H1 (cell line): ENCODE results near the gene NOB1. TPM values are rescaled to one million over a fixed set of nuclear protein-coding genes. Genes with fewer than 3 reads are reported as not detected.

Source experiments
- CTCF ChIA-PET: fragments of 300-600 bp; sonication (Branson Sonifier 250); formaldehyde crosslinking; loops from one replicate; lab custom pipeline; 2021; ENCODE audit not compliant: partially characterized antibody; lab: Charles Lee
- POLR2A ChIA-PET: fragments of 300-600 bp; sonication (Branson Sonifier 250); formaldehyde crosslinking; loops from one replicate; lab custom pipeline; 2021; ENCODE audit warnings: inconsistent platforms; ENCODE audit not compliant: partially characterized antibody; lab: Charles Lee
- DNase-seq, 2 experiments: peaks; one replicate each; pipeline versions ENCODE4 v3.0.0 to v3.0.0-alpha.2; 2010 to 2022; ENCODE audit warnings: low spot score in 2 of 2, low read depth in 1 of 2, mixed read lengths in 1 of 2
- FAIRE-seq: peaks from 2 replicates; lab custom pipeline; 2011; peaks lifted over from hg19 to GRCh38; lab: Jason Lieb, UNC
- H2AFZ ChIP-seq: 2 replicates; pipeline ENCODE4 v1.8.1; 2012; ENCODE audit warnings: low read length, inconsistent platforms
- H2AK5ac ChIP-seq: 2 replicates; pipeline ENCODE4 v1.6.1; 2013; ENCODE audit warnings: low read depth, low read length
- H2BK120ac ChIP-seq: replicated peaks from 2 replicates; pipeline ENCODE3; 2013; ENCODE audit warnings: low read depth, low read length, inconsistent platforms
- H2BK12ac ChIP-seq: 2 replicates; pipeline ENCODE4 v1.6.1; 2013; ENCODE audit warnings: low read depth, low read length
- H2BK15ac ChIP-seq: 2 replicates; pipeline ENCODE4 v1.6.1; 2013; ENCODE audit warnings: low read length
- H2BK20ac ChIP-seq: 2 replicates; pipeline ENCODE4 v1.6.1; 2013; ENCODE audit warnings: low read length
- H2BK5ac ChIP-seq: 2 replicates; pipeline ENCODE4 v1.6.1; 2013; ENCODE audit warnings: low read depth, low read length
- H3K14ac ChIP-seq: 2 replicates; pipeline ENCODE4 v1.6.1; 2013; ENCODE audit warnings: inconsistent platforms; ENCODE audit not compliant: insufficient read length
- H3K18ac ChIP-seq: 2 replicates; pipeline ENCODE4 v1.6.1; 2013; ENCODE audit warnings: low read length; ENCODE audit errors: extremely low read depth
- H3K23ac ChIP-seq: 2 replicates; pipeline ENCODE4 v1.6.1; 2013; ENCODE audit warnings: inconsistent platforms; ENCODE audit not compliant: insufficient read length
- H3K23me2 ChIP-seq: 2 replicates; pipeline ENCODE4 v1.6.1; 2013; ENCODE audit warnings: low read depth, low read length
- H3K27ac ChIP-seq: 2 replicates; pipeline ENCODE4 v1.6.1; 2011; ENCODE audit warnings: low read depth, low read length, inconsistent platforms
- H3K27me3 ChIP-seq, 4 experiments: replicated peaks in 1 of 4; 1 replicate in 1 of 4; 2 replicates in 3 of 4; pipeline versions ENCODE4 v1.6.1 to v1.8.1; 2011 to 2013; ENCODE audit warnings: low read length in 3 of 4, mild to moderate bottlenecking in 3 of 4, inconsistent platforms in 2 of 4, mixed read lengths in 2 of 4, moderate library complexity in 1 of 4; ENCODE audit not compliant: control insufficient read depth in 3 of 4, insufficient read depth in 3 of 4; ENCODE audit errors: extremely low read depth in 1 of 4
- H3K36me3 ChIP-seq, 4 experiments: 2 replicates each; pipeline versions ENCODE4 v1.6.1 to v1.8.1; 2011 to 2013; ENCODE audit warnings: mild to moderate bottlenecking in 4 of 4, low read length in 3 of 4, moderate library complexity in 2 of 4, control low read depth in 1 of 4, inconsistent platforms in 1 of 4; ENCODE audit not compliant: insufficient read depth in 4 of 4, control insufficient read depth in 2 of 4
- H3K4ac ChIP-seq: replicated peaks from 2 replicates; pipeline ENCODE3; 2013; ENCODE audit warnings: low read length, low read depth, mixed read lengths, inconsistent platforms; ENCODE audit not compliant: insufficient read length
- H3K4me1 ChIP-seq, 4 experiments: replicated peaks in 1 of 4; 1 replicate in 1 of 4; 2 replicates in 3 of 4; pipeline versions ENCODE4 v1.6.1 to v1.8.1; 2011 to 2013; ENCODE audit warnings: low read length in 3 of 4, inconsistent platforms in 2 of 4, mixed read lengths in 1 of 4; ENCODE audit not compliant: insufficient read depth in 4 of 4, control insufficient read depth in 3 of 4
- H3K4me2 ChIP-seq, 2 experiments: 2 replicates each; pipeline versions ENCODE4 v1.6.1 to v1.8.1; 2011 to 2013; ENCODE audit warnings: low read depth in 2 of 2, low read length in 2 of 2, control low read depth in 1 of 2, inconsistent platforms in 1 of 2, mild to moderate bottlenecking in 1 of 2; ENCODE audit not compliant: insufficient read depth in 1 of 2
- H3K4me3 ChIP-seq, 4 experiments: fragments of 200-600, 300-600 bp in 1 of 4; sonication (generic), shearing (Covaris generic), sonication (Bioruptor Twin) in 1 of 4; 2 replicates each; pipeline versions ENCODE4 v1.5.1 to v1.8.1; 2011 to 2016; ENCODE audit warnings: low read length in 4 of 4, low read depth in 3 of 4, control low read depth in 2 of 4, inconsistent platforms in 2 of 4, mild to moderate bottlenecking in 2 of 4, mixed read lengths in 1 of 4, moderate library complexity in 1 of 4; ENCODE audit not compliant: insufficient read depth in 2 of 4; ENCODE audit errors: extremely low read depth in 1 of 4
- H3K56ac ChIP-seq: replicated peaks from 2 replicates; pipeline ENCODE3; 2013; ENCODE audit warnings: low read depth, mild to moderate bottlenecking, mixed read lengths, low read length, inconsistent platforms; ENCODE audit not compliant: insufficient read length
- H3K79me1 ChIP-seq: 2 replicates; pipeline ENCODE4 v1.6.1; 2013; ENCODE audit warnings: low read depth, low read length, control low read depth
- H3K79me2 ChIP-seq, 2 experiments: 2 replicates each; pipeline versions ENCODE4 v1.6.1 to v1.8.1; 2012 to 2013; ENCODE audit warnings: low read length in 2 of 2, mild to moderate bottlenecking in 2 of 2, inconsistent platforms in 1 of 2; ENCODE audit not compliant: insufficient read depth in 2 of 2, control insufficient read depth in 1 of 2
- H3K9ac ChIP-seq, 4 experiments: replicated peaks in 1 of 4; 1 replicate in 1 of 4; 2 replicates in 3 of 4; pipeline versions ENCODE4 v1.6.1 to v1.8.1; 2011 to 2013; ENCODE audit warnings: low read depth in 3 of 4, low read length in 3 of 4, control low read depth in 2 of 4, mild to moderate bottlenecking in 2 of 4, moderate library complexity in 2 of 4, inconsistent platforms in 1 of 4; ENCODE audit errors: extremely low read depth in 1 of 4
- H3K9me3 ChIP-seq, 2 experiments: 2 replicates each; pipeline versions ENCODE4 v1.6.1 to v1.8.1; 2012 to 2013; ENCODE audit warnings: mild to moderate bottlenecking in 2 of 2, moderate library complexity in 2 of 2, control low read depth in 1 of 2, inconsistent platforms in 1 of 2, low read depth in 1 of 2, low read length in 1 of 2, mixed read lengths in 1 of 2; ENCODE audit not compliant: insufficient read depth in 2 of 2
- H4K20me1 ChIP-seq, 2 experiments: replicated peaks in 1 of 2; 2 replicates each; pipeline versions ENCODE3 to v1.8.1; 2011 to 2013; ENCODE audit warnings: inconsistent platforms in 2 of 2, low read length in 2 of 2, mild to moderate bottlenecking in 1 of 2; ENCODE audit not compliant: insufficient read depth in 2 of 2, control insufficient read depth in 1 of 2
- H4K5ac ChIP-seq: 2 replicates; pipeline ENCODE4 v1.6.1; 2013; ENCODE audit warnings: low read length, low read depth, mixed read lengths, inconsistent platforms; ENCODE audit not compliant: insufficient read length
- H4K8ac ChIP-seq: 2 replicates; pipeline ENCODE4 v1.8.0; 2013; ENCODE audit warnings: mild to moderate bottlenecking, moderate library complexity, low read length, inconsistent platforms; ENCODE audit not compliant: insufficient read depth; ENCODE audit errors: extremely low read depth
- H4K91ac ChIP-seq: replicated peaks from 2 replicates; pipeline ENCODE3; 2013; ENCODE audit warnings: low read length, mixed read lengths, inconsistent platforms; ENCODE audit not compliant: insufficient read length
- CHD1 ChIP-seq: IDR thresholded peaks from 2 replicates; pipeline ENCODE4 v1.6.1; 2012; ENCODE audit warnings: low read depth, low read length, improper control_type of control experiment
- NRF1 ChIP-seq: IDR thresholded peaks from 2 replicates; pipeline ENCODE4 v1.6.1; 2011; ENCODE audit warnings: mild to moderate bottlenecking, low read depth, low read length, improper control_type of control experiment
- TCF12 ChIP-seq: IDR thresholded peaks from 2 replicates; pipeline ENCODE4 v1.6.1; 2011; ENCODE audit warnings: low read depth, mild to moderate bottlenecking, low read length
- WGBS, 2 experiments: shearing (Covaris generic) in 1 of 2; methylation state at CpG; one replicate each; pipeline versions ENCODE4 v1.1.6 to v1.1.7; 2013 to 2015; ENCODE audit warnings: low lambda C conversion rate in 2 of 2, mixed read lengths in 2 of 2, inconsistent platforms in 1 of 2, low coverage in 1 of 2, missing lambda C conversion rate in 1 of 2; ENCODE audit not compliant: insufficient replicate concordance in 2 of 2, insufficient coverage in 1 of 2, insufficient read length in 1 of 2; ENCODE audit errors: extremely low coverage in 1 of 2, missing lambda C conversion rate in 1 of 2; 5-methylcytosine and 5-hydroxymethylcytosine counted together
- polyA plus RNA-seq, 7 experiments: library from polyadenylated mRNA; depleted of rRNA in 3 of 7; stranded (reverse) in 5 of 7; unstranded in 2 of 7; fragments of >200 nt in 5 of 7; fragments of 200-250 nt in 2 of 7; gene quantifications; 1 replicate in 5 of 7; 2 replicates in 1 of 7; 4 replicates in 1 of 7; pipeline versions ENCODE4 v1.2.1 to v1.2.3, GENCODE V29; 2011 to 2013; ENCODE audit warnings: missing spikeins in 2 of 7, mixed read lengths in 2 of 7
- total RNA-seq: library from RNA; stranded (reverse); fragmentation: NEBNext Ultra II Directional; extraction: Animal tissue kit (Norgen Biotek cat#: 25700); gene quantifications from 2 replicates; pipeline ENCODE4 v1.2.1, GENCODE V29; 2021
- TF ChIP-seq, protein P1 (sequence below): IDR thresholded peaks from 2 replicates; pipeline ENCODE4 v1.6.1; 2012; ENCODE audit warnings: low read length, inconsistent platforms

The NOB1 gene
- total and polyA plus RNA-seq, 2 of the 8 experiments (the other 6 are each of a cell fraction or from before 2014, with no cell fraction given) = 88.2 to 108 TPM

DNA sequence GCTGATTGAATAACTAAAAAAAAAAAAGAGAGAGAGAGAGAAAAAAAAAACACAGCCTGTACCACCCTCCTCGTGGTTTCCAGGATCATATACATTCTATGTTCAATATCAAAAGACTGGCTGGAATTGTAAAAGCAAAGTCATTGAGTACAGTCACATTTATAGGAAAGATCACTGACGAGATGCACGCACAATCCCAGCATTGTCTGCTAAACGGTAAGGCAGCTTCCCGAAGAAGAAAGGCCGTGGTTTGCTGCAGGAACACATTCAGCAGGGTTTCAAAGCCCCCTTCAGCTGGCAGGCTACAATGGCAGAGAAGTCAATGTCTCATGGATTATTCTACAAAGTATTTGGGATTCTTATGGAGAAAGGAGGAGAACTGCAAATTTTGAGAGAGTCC lies 37.7 kb downstream of the NOB1 start:
- no peaks in the 10 kb centered on the region for H4K20me1 ChIP-seq
- H3K4me2 ChIP-seq = no peak overlapping the region
- H3K18ac ChIP-seq = no peak overlapping the region
- H3K56ac ChIP-seq = no peak overlapping the region
- peak in 1 of 2 experiments; percentile 23 for DNase-seq
- no peak overlapping the region for H4K5ac ChIP-seq
- no peak overlapping the region for H3K14ac ChIP-seq
- H3K79me2 ChIP-seq = no peaks in the 10 kb centered on the region
- H2BK5ac ChIP-seq = no peak overlapping the region
- H3K9me3 ChIP-seq = no peaks in the 10 kb centered on the region
- no peak overlapping the region for H2AK5ac ChIP-seq
- no peak overlapping the region for H2BK20ac ChIP-seq
- no peak overlapping the region for H2BK12ac ChIP-seq
- POLR2A ChIA-PET = no interaction called here
- no peak for FAIRE-seq
- H3K23ac ChIP-seq = no peak overlapping the region
- no peak overlapping the region for H2BK120ac ChIP-seq
- no peaks in the 10 kb centered on the region for H3K23me2 ChIP-seq
- CTCF ChIA-PET = interaction anchor here (1.5 to 13.1 kb wide), 2 partner anchors 8 to 38 kb away, joined by 4 to 88 read pairs; partner anchors contain the start of gene NOB1
- H4K91ac ChIP-seq = no peak overlapping the region
- H2BK15ac ChIP-seq = no peak overlapping the region
- H3K27me3 ChIP-seq = no peaks in the 10 kb centered on the region
- WGBS, 2 experiments = 97% methylated on average over 6 of the region's 6 CpGs; no CpG with 5 or more reads in 1 of the 2 experiments
- no peak overlapping the region for H2AFZ ChIP-seq
- H3K4me3 ChIP-seq = no peak overlapping the region
- H3K27ac ChIP-seq = no peak overlapping the region
- no peaks in the 10 kb centered on the region for H3K79me1 ChIP-seq
- no peak overlapping the region for H3K4ac ChIP-seq
- H4K8ac ChIP-seq = no peak overlapping the region
- 0 out of 7 replicates have a peak, but pooled peaks cover 0 to 2% (median 0%) of the 10 kb centered on the region in 4 experiments for H3K4me1 ChIP-seq
- H3K9ac ChIP-seq = no peak overlapping the region
- H3K36me3 ChIP-seq = peaks cover 0 to 7% (median 5%) of the 10 kb centered on the region in 4 experiments; a peak in 3 of 8 replicates
- TF ChIP-seq, protein P1, sequence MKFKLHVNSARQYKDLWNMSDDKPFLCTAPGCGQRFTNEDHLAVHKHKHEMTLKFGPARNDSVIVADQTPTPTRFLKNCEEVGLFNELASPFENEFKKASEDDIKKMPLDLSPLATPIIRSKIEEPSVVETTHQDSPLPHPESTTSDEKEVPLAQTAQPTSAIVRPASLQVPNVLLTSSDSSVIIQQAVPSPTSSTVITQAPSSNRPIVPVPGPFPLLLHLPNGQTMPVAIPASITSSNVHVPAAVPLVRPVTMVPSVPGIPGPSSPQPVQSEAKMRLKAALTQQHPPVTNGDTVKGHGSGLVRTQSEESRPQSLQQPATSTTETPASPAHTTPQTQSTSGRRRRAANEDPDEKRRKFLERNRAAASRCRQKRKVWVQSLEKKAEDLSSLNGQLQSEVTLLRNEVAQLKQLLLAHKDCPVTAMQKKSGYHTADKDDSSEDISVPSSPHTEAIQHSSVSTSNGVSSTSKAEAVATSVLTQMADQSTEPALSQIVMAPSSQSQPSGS = no peak
- TF ChIP-seq NRF1 = no peak
- TF ChIP-seq CHD1 = no peak
- no peak for TF ChIP-seq TCF12
